ENCODE measurements around the gene PCSK5.
"Not testable (repeated sequence)": the region's sequence is repeated elsewhere in the genome, so short reads cannot be mapped to it uniquely, and the experiment has no call there.

PCSK5 gene

GRCh38 chr9:76067696-76068095, 177.2 kb downstream of the PCSK5 start:
- Mint-ChIP-seq H3K27ac (no peak overlapping the region), H3K4me1 (no peaks in the 10 kb centered on the region), H3K9me3 (peaks cover 2% of the 10 kb centered on the region), H3K36me3 (no peaks in the 10 kb centered on the region), H3K4me3 (no peak overlapping the region), H3K27me3 (no peaks in the 10 kb centered on the region)
- no peak for ATAC-seq

DNA sequence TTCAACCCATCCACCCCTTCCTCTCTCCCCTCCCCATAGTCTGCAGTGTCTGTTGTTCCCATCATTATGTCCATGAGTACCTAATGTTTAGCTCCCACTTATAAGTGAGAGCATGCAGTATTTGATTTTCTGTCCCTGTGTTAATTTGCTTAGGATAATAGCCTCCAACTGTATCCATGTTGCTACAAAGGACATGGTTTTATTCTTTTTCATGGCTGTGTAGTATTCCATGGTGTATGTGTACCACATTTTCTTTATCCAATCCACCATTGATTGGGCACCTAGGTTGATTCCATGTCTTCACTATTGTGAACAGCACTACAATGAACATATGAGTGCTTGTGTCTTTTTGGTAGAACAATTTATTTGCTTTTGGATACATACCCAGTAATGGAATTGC, 187.1 kb downstream of the PCSK5 start:
- Mint-ChIP-seq H3K27ac (no peak overlapping the region), H3K36me3 (no peaks in the 10 kb centered on the region), H3K4me1 (no peaks in the 10 kb centered on the region), H3K27me3 (no peaks in the 10 kb centered on the region), H3K9me3 (peaks cover 12% of the 10 kb centered on the region), H3K4me3 (no peak overlapping the region)
- no peak for ATAC-seq

- H3K27ac Mint-ChIP-seq, H3K4me3 Mint-ChIP-seq, H3K36me3 Mint-ChIP-seq, H3K4me1 Mint-ChIP-seq, ATAC-seq, H3K27me3 Mint-ChIP-seq: not testable (repeated sequence)
- H3K9me3 Mint-ChIP-seq = peaks cover 12% of the 10 kb centered on the region
Measured at GRCh38 chr9:76081281-76081680, 190.8 kb downstream of the PCSK5 start.

GRCh38 chr9:76082057-76082456, 191.6 kb downstream of the PCSK5 start:
- Mint-ChIP-seq H3K9me3 (peaks cover 11% of the 10 kb centered on the region), H3K27ac (no peak overlapping the region), H3K4me3 (no peak overlapping the region), H3K4me1 (no peaks in the 10 kb centered on the region), H3K27me3 (no peaks in the 10 kb centered on the region), H3K36me3 (no peaks in the 10 kb centered on the region)
- ATAC-seq = no peak

- no peaks in the 10 kb centered on the region for H3K27me3 Mint-ChIP-seq
- no peak overlapping the region for H3K4me3 Mint-ChIP-seq
- no peaks in the 10 kb centered on the region for H3K4me1 Mint-ChIP-seq
- no peak overlapping the region for H3K27ac Mint-ChIP-seq
- H3K9me3 Mint-ChIP-seq = no peaks in the 10 kb centered on the region
- ATAC-seq = no peak
- no peaks in the 10 kb centered on the region for H3K36me3 Mint-ChIP-seq
Measured at GRCh38 chr9:76085596-76085995, 195.1 kb downstream of the PCSK5 start.

GRCh38 chr9:76086539-76086938, 196.1 kb downstream of the PCSK5 start:
- Mint-ChIP-seq H3K9me3 (peaks cover 2% of the 10 kb centered on the region), H3K27me3 (no peaks in the 10 kb centered on the region), H3K36me3 (no peaks in the 10 kb centered on the region), H3K27ac (no peak overlapping the region), H3K4me1 (no peaks in the 10 kb centered on the region), H3K4me3 (no peak overlapping the region)
- ATAC-seq = no peak

DNA sequence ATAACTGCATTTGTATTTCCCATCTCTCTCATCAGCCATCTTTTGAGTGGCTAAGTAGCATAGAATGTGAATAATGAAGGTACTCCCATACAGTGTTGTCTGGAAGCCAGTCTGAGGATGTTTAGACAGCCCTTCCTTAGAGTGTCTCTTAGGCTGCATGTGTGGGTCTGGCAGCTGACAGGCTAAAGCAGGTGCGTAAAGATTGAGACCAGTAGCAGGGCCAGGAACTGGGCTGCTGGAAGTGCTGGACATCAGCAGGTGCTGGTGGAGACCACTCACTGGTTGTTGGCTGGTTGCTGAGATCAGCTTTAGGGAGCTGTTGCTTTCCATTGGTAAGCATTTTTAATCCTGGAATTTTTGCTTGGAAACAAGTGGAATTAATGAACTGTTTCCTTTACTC, 197.5 kb downstream of the PCSK5 start:
- H3K27me3 Mint-ChIP-seq = no peaks in the 10 kb centered on the region
- H3K4me1 Mint-ChIP-seq = no peaks in the 10 kb centered on the region
- no peaks in the 10 kb centered on the region for H3K36me3 Mint-ChIP-seq
- ATAC-seq = no peak
- no peak overlapping the region for H3K4me3 Mint-ChIP-seq
- H3K9me3 Mint-ChIP-seq = peaks cover 2% of the 10 kb centered on the region
- no peak overlapping the region for H3K27ac Mint-ChIP-seq

DNA sequence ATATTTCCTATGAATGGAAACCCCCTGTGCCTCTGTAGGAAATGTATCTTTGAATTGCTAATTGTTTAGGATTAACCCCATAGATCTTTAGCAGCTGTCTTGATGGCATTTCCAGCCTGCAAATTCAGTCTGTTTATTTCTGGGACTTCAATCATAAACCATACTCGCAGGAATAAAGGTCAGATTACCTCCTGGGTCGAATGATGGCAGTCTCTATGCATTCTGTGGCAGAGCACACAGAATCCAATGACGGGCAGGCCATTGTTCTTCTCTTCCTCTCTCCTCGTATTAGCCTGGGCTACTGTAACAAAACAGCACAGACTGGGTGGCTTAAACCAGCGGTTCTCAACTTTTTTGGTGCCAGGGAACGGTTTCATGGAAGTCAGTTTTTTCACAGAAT, 199.9 kb downstream of the PCSK5 start:
- Mint-ChIP-seq H3K27me3 (no peaks in the 10 kb centered on the region), H3K27ac (no peak overlapping the region), H3K4me1 (no peaks in the 10 kb centered on the region), H3K9me3 (peaks cover 2% of the 10 kb centered on the region), H3K36me3 (no peaks in the 10 kb centered on the region), H3K4me3 (no peak overlapping the region)
- ATAC-seq = no peak

- Mint-ChIP-seq H3K36me3 (no peaks in the 10 kb centered on the region), H3K9me3 (peaks cover 2% of the 10 kb centered on the region), H3K27me3 (no peaks in the 10 kb centered on the region), H3K4me3 (no peak overlapping the region), H3K27ac (no peak overlapping the region), H3K4me1 (no peaks in the 10 kb centered on the region)
- ATAC-seq = no peak
Measured at GRCh38 chr9:76090909-76091308, 200.4 kb downstream of the PCSK5 start.

DNA sequence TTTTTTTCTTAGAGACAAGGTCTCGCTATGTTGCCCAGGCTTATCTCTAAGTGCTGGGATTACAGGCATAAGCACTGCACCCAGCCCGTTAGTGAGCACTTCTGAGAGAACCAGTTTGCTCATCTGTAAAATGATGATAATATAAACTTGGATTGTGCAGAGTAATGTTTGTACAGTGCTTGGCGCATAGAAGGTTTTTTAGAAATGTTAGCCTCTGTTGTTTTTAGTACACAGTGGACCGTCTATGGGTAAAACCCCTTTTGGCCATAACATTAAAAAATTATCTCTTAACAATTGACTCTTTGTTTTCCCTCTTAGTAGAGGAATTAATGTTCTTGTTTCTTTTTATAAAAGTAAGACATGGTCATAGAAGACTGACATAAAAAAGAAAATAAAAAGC, 202.1 kb downstream of the PCSK5 start:
- Mint-ChIP-seq H3K36me3 (no peaks in the 10 kb centered on the region), H3K4me1 (no peaks in the 10 kb centered on the region), H3K4me3 (no peak overlapping the region), H3K27me3 (no peaks in the 10 kb centered on the region), H3K27ac (no peak overlapping the region), H3K9me3 (peaks cover 2% of the 10 kb centered on the region)
- ATAC-seq = no peak

- Mint-ChIP-seq H3K4me3 (no peak overlapping the region), H3K4me1 (no peaks in the 10 kb centered on the region), H3K27ac (no peak overlapping the region), H3K27me3 (no peaks in the 10 kb centered on the region), H3K9me3 (peaks cover 2% of the 10 kb centered on the region), H3K36me3 (no peaks in the 10 kb centered on the region)
- ATAC-seq = no peak
Measured at GRCh38 chr9:76095585-76095984, 205.1 kb downstream of the PCSK5 start.

- H3K9me3 Mint-ChIP-seq = no peaks in the 10 kb centered on the region
- no peaks in the 10 kb centered on the region for H3K36me3 Mint-ChIP-seq
- H3K27ac Mint-ChIP-seq = no peak overlapping the region
- no peaks in the 10 kb centered on the region for H3K4me1 Mint-ChIP-seq
- no peaks in the 10 kb centered on the region for H3K27me3 Mint-ChIP-seq
- no peak for ATAC-seq
- H3K4me3 Mint-ChIP-seq = no peak overlapping the region
Measured at GRCh38 chr9:76099516-76099915, 209.0 kb downstream of the PCSK5 start.

DNA sequence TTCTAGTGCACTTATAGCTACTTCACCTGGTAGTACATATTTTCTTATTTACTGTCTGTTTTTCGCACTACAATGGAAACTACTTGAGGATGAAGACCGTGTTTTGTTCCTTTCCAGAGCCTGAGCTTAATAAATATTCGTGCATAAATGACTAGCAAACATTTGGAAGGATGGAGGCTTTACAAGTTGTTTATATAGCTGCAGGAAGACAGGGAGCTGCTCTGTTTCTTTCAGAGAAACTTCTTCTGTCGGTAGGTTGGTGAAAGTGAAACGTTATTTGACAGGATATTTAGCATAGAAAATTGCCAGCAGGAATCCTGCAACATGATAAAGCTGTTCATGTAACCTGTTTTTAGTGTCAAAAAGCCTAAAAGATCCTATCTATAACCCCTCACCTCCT, 210.6 kb downstream of the PCSK5 start:
- no peaks in the 10 kb centered on the region for H3K4me1 Mint-ChIP-seq
- H3K36me3 Mint-ChIP-seq = no peaks in the 10 kb centered on the region
- H3K9me3 Mint-ChIP-seq = no peaks in the 10 kb centered on the region
- no peaks in the 10 kb centered on the region for H3K27me3 Mint-ChIP-seq
- ATAC-seq = no peak
- no peak overlapping the region for H3K27ac Mint-ChIP-seq
- H3K4me3 Mint-ChIP-seq = no peak overlapping the region

GRCh38 chr9:76101491-76101890, 211.0 kb downstream of the PCSK5 start:
- Mint-ChIP-seq H3K27ac (no peak overlapping the region), H3K4me1 (no peaks in the 10 kb centered on the region), H3K36me3 (no peaks in the 10 kb centered on the region), H3K4me3 (no peak overlapping the region), H3K9me3 (no peaks in the 10 kb centered on the region), H3K27me3 (no peaks in the 10 kb centered on the region)
- ATAC-seq = no peak

DNA sequence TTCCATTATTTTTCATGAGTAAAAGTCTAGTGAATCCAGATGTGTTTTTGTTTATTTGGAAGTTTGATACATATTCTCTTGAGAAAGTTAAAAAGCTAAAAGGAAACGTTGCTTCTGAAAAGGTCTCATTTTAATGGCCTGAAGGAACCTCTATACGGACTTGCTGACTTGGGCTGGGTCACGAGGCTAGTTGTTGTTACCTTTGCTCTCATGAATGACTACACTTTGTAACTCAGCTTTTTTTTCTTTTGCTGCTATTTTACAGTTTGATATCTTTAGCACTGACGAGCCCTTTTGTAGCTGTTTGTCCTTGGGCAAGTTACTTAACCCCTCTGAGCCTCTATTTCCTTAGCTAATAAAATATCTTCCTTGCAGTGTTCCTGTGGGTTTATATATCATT, 211.5 kb downstream of the PCSK5 start:
- Mint-ChIP-seq H3K9me3 (no peaks in the 10 kb centered on the region), H3K4me3 (no peak overlapping the region)

DNA sequence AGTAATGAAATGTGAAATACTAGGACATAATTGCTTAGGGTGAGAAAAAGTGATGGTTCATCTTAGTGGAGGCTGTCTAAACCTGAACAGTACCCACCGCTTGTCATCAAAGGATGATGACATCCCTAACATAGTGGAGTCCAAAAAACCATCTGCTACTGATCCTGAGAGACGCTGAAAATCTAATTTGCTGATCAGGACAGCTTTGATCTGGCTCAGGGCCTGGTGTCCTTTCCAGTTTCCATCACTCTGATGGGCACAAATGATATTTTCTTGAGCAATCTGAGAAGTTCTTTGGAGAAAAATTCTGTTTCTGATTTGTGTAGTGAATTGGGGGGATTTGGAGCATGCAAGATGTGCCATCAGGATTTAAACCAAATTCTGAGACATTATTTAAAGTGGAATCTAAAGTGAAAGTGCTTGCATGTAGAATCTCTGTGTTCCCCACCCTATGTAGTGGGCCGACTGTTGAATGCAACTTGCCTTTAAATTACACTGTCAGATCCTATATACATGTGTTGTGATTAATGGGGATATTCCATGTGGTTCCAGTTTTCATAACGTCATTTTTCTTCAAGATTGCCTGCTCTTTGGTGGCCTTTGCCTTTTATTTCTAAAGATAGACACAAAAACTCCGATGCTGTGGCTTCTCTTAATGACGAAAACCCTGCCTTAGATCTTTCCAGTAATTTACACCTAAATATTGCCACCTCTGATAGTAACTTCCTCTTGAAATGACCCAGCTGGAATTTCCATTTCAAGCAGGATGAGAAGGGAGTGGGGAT, 213.2 kb downstream of the PCSK5 start:
- Mint-ChIP-seq H3K36me3 (no peaks in the 10 kb centered on the region), H3K27ac (no peak overlapping the region), H3K9me3 (no peaks in the 10 kb centered on the region), H3K4me1 (no peaks in the 10 kb centered on the region), H3K27me3 (no peaks in the 10 kb centered on the region), H3K4me3 (no peak overlapping the region)
- no peak for ATAC-seq

More for the DNA sequence above, 211.5 kb downstream of the PCSK5 start:
- Mint-ChIP-seq H3K4me1 (no peaks in the 10 kb centered on the region), H3K36me3 (no peaks in the 10 kb centered on the region), H3K27ac (no peak overlapping the region), H3K27me3 (no peaks in the 10 kb centered on the region)
- ATAC-seq = no peak

Data from stimulated activated memory B cell treated with anti-CD40 and anti-IgM and Interleukin-4, amounts not matched to agents 10 μg/mL and 1 μg/mL and 100 μg/mL, for 72 hours (primary cell).